ENCODE measurements around the gene IL17B. TPM values are rescaled to one million over a fixed set of nuclear protein-coding genes. Genes with fewer than 3 reads are reported as not detected.

Gene IL17B
- total RNA-seq, 2 experiments from 2014 or later, result not detected

DNA sequence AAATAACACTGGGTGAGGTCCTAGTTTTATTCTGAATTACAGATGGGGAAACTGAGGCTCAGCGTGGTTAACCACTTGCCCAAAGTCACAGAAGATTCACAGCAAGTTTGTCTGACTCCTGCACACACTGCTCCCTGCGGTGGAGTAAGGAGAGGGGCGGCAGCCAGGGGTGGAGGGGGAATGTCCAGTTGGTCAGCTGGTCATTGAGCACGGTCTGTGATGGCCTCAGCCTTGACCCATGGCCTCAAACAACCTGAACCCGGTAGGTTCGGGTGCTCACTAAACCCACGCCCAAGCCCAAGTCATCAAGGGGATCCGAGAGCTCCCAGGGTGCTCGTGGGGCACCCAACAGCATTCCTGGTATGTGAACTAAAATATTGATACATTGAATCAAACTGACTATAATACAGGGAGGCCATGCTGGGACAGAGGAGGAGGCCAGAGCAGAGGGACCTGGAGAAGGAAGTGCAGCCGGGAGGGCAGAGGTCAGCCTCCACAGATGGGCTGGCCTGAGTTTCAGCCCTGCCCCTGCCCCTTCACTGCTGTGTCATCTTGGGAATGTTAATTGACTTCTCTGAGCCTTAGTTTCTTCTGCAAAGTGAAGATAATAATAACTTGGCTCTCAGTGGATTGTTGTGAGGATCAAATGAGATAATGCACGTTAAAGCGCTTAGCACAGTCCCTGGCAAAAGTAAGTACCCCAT, 3.6 kb upstream of the IL17B start:
- CTCF ChIA-PET (ENCODE audit: unreplicated experiment), result interaction anchor here (0.7 to 1.5 kb wide), 2 partner anchors 29 to 236 kb away, joined by 3 to 5 read pairs; no protein-coding TSS in a partner anchor
- BruUV-seq (replicated peaks), result no TSS peak
- Histone ChIP-seq H3K36me3 (ENCODE audit: insufficient read depth, low read length) (no peaks in the 10 kb centered on the region), H3K4me1 (ENCODE audit: insufficient read depth, low read length, poor library complexity, severe bottlenecking) (no peaks in the 10 kb centered on the region), H4K20me1 (ENCODE audit: insufficient read depth, low read length) (no peaks in the 10 kb centered on the region), H3K79me2 (ENCODE audit: insufficient read depth, low read depth, low read length) (no peaks in the 10 kb centered on the region), H3K4me3 (ENCODE audit: low read depth, low read length, poor library complexity, severe bottlenecking) (no peak overlapping the region), H2AFZ (ENCODE audit: low read length) (no peak overlapping the region), H3K9me2 (ENCODE audit: insufficient read depth, low read length) (no peaks in the 10 kb centered on the region), H3K9me3 (ENCODE audit: low read length) (no peaks in the 10 kb centered on the region), H3K27ac (ENCODE audit: low read depth, low read length, poor library complexity, severe bottlenecking) (no peak overlapping the region), H3K4me2 (ENCODE audit: low read length) (no peak overlapping the region)
- no peak for DNase-seq (ENCODE audit: low spot score)
- POLR2A ChIA-PET, result no interaction called here
- TF ChIP-seq, protein P1, sequence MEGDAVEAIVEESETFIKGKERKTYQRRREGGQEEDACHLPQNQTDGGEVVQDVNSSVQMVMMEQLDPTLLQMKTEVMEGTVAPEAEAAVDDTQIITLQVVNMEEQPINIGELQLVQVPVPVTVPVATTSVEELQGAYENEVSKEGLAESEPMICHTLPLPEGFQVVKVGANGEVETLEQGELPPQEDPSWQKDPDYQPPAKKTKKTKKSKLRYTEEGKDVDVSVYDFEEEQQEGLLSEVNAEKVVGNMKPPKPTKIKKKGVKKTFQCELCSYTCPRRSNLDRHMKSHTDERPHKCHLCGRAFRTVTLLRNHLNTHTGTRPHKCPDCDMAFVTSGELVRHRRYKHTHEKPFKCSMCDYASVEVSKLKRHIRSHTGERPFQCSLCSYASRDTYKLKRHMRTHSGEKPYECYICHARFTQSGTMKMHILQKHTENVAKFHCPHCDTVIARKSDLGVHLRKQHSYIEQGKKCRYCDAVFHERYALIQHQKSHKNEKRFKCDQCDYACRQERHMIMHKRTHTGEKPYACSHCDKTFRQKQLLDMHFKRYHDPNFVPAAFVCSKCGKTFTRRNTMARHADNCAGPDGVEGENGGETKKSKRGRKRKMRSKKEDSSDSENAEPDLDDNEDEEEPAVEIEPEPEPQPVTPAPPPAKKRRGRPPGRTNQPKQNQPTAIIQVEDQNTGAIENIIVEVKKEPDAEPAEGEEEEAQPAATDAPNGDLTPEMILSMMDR (conservative IDR thresholded peaks at IDR 0.05; ENCODE audit: low read length), result no peak
- no peak for TF ChIP-seq EZH2phosphoT487 (IDR thresholded peaks at IDR 0.05; ENCODE audit: borderline replicate concordance, low read depth, low read length)
- intact Hi-C loops (cut with micrococcal nuclease; ENCODE audit: unreplicated experiment), result loop anchor here (1.0 to 2.0 kb wide), 3 partner anchors 52 to 236 kb away; no protein-coding TSS in a partner anchor

DNA sequence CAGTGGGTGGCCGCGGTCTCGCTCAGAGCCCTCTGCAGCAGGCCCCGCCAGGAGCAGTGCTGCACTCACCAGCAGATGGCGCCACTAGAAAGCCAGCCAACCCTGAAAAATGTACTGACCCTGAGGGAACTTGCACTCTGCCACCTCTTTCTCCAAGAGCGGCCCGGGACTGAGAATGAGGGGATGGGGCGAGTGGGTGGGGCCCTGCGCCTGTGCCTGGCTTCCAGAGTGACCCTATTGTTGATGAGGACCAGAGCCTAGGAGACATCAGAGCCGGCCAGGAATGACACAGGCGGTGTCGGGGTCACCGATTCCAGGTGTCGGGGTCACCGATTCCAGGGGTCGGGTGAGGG, 2.9 kb upstream of the IL17B start:
- Histone ChIP-seq H3K4me3 (ENCODE audit: low read depth, low read length, poor library complexity, severe bottlenecking) (no peak overlapping the region), H3K4me2 (ENCODE audit: low read length) (no peak overlapping the region), H4K20me1 (ENCODE audit: insufficient read depth, low read length) (no peaks in the 10 kb centered on the region), H3K36me3 (ENCODE audit: insufficient read depth, low read length) (no peaks in the 10 kb centered on the region), H3K27ac (ENCODE audit: low read depth, low read length, poor library complexity, severe bottlenecking) (no peak overlapping the region), H3K9me2 (ENCODE audit: insufficient read depth, low read length) (no peaks in the 10 kb centered on the region), H2AFZ (ENCODE audit: low read length) (no peak overlapping the region), H3K79me2 (ENCODE audit: insufficient read depth, low read depth, low read length) (no peaks in the 10 kb centered on the region), H3K9me3 (ENCODE audit: low read length) (no peaks in the 10 kb centered on the region), H3K4me1 (ENCODE audit: insufficient read depth, low read length, poor library complexity, severe bottlenecking) (no peaks in the 10 kb centered on the region)
- intact Hi-C loops (cut with micrococcal nuclease; ENCODE audit: unreplicated experiment), result loop anchor here (1.0 to 2.0 kb wide), 3 partner anchors 53 to 236 kb away; no protein-coding TSS in a partner anchor
- BruUV-seq (replicated peaks), result no TSS peak
- TF ChIP-seq, protein P1 (conservative IDR thresholded peaks at IDR 0.05; ENCODE audit: low read length), result peak; percentile 90
- TF ChIP-seq EZH2phosphoT487 (IDR thresholded peaks at IDR 0.05; ENCODE audit: borderline replicate concordance, low read depth, low read length), result no peak
- DNase-seq (ENCODE audit: low spot score), result peak; percentile 63
- POLR2A ChIA-PET, result no interaction called here
- CTCF ChIA-PET (ENCODE audit: unreplicated experiment), result interaction anchor here (0.7 to 1.5 kb wide), 3 partner anchors 28 to 237 kb away, joined by 3 to 5 read pairs (median 3); no protein-coding TSS in a partner anchor

Data from OCI-LY7 (cell line).